Tibial artery (tissue), 4 donors: ENCODE measurements around the gene TOM1L1.

Source experiments
- DNase-seq, 2 donors: peaks; one replicate each; pipeline ENCODE4 v3.0.0-alpha.2; 2019
- H3K27ac ChIP-seq, 2 donors: fragments of 200-600 bp; sonication (generic) in 1 of 2; 1 replicate in 1 of 2; 2 replicates in 1 of 2; pipeline ENCODE4 v1.5.1; 2018 to 2019; ENCODE audit warnings: mild to moderate bottlenecking in 1 of 2
- H3K27me3 ChIP-seq, 2 donors: fragments of 200-600 bp; sonication (generic) in 1 of 2; one replicate each; pipeline versions ENCODE4 v1.5.1 to v1.6.0; 2016 to 2019
- H3K36me3 ChIP-seq, 3 donors: fragments of 200-600 bp; sonication (generic) in 2 of 3; one replicate each; pipeline ENCODE4 v1.5.1; 2016 to 2019; ENCODE audit warnings: mild to moderate bottlenecking in 2 of 3
- H3K4me1 ChIP-seq, 4 donors: fragments of 200-600 bp; sonication (generic) in 2 of 4; 1 replicate in 3 of 4; 2 replicates in 1 of 4; pipeline ENCODE4 v1.5.1; 2016 to 2019
- H3K4me3 ChIP-seq, 2 donors: fragments of 200-600 bp; sonication (generic) in 1 of 2; 1 replicate in 1 of 2; 2 replicates in 1 of 2; pipeline ENCODE4 v1.5.1; 2018 to 2019; ENCODE audit warnings: mild to moderate bottlenecking in 2 of 2
- H3K9me3 ChIP-seq, 3 donors: fragments of 200-600 bp; sonication (generic) in 1 of 3; one replicate each; pipeline ENCODE4 v1.5.1; 2016 to 2019
- CTCF ChIP-seq, 2 experiments: fragments of 200-600 bp in 1 of 2; fragments of 450-650 bp in 1 of 2; IDR thresholded peaks; one replicate each; pipeline ENCODE4 v1.5.1; 2017 to 2019; ENCODE audit warnings: antibody characterized with exemption in 2 of 2, mild to moderate bottlenecking in 1 of 2, moderate library complexity in 1 of 2
- intact Hi-C: fragments of 100-400 bp; cut with DNase I; formaldehyde crosslinking; loops from one replicate; pipeline ENCODE4 v1.15.0; 2023; ENCODE audit warnings: low total_unique reads

The TOM1L1 gene

GRCh38 chr17:54900457-54901229 is at the start of gene TOM1L1:
TSS of gene TOM1L1 (plus strand) at chr17:54900852. CDS start at chr17:54900866, 14 bp downstream.
- intact Hi-C loops = no loop called here
- DNase-seq = peak; percentile 47 to 86
- Histone ChIP-seq H3K27me3 (no peaks in the 10 kb centered on the region), H3K36me3 (peaks cover 0 to 1% (median 0%) of the 10 kb centered on the region in 3 donors), H3K4me3 (peak within 1 kb of the TSS; percentile 59 to 66), H3K4me1 (peaks cover 0 to 13% (median 8%) of the 10 kb centered on the region in 4 donors), H3K9me3 (no peaks in the 10 kb centered on the region), H3K27ac (peak within 1 kb of the TSS in 1 of 2 donors; percentile 66)
- no peak for TF ChIP-seq CTCF (IDR thresholded peaks at IDR 0.05)

GRCh38 chr17:54859187-54859586 is 41.5 kb upstream of the TOM1L1 start:
- Histone ChIP-seq H3K4me3 (no peak overlapping the region), H3K27ac (no peak overlapping the region), H3K27me3 (no peaks in the 10 kb centered on the region), H3K36me3 (no peaks in the 10 kb centered on the region), H3K4me1 (no peaks in the 10 kb centered on the region), H3K9me3 (no peaks in the 10 kb centered on the region)
- no peak for TF ChIP-seq CTCF (IDR thresholded peaks at IDR 0.05)
- no peak for DNase-seq
- intact Hi-C loops = no loop called here

- H3K9me3 ChIP-seq = no peaks in the 10 kb centered on the region
- no peaks in the 10 kb centered on the region for H3K4me1 ChIP-seq
- H3K4me3 ChIP-seq = no peak overlapping the region
- no peaks in the 10 kb centered on the region for H3K36me3 ChIP-seq
- intact Hi-C loops = no loop called here
- no peak for TF ChIP-seq CTCF (IDR thresholded peaks at IDR 0.05)
- no peak overlapping the region for H3K27ac ChIP-seq
- no peaks in the 10 kb centered on the region for H3K27me3 ChIP-seq
- no peak for DNase-seq
Observed at GRCh38 chr17:54860617-54861470, 39.8 kb upstream of the TOM1L1 start.

- Histone ChIP-seq H3K27ac (no peak overlapping the region), H3K27me3 (no peaks in the 10 kb centered on the region), H3K4me1 (no peaks in the 10 kb centered on the region), H3K4me3 (no peak overlapping the region), H3K36me3 (no peaks in the 10 kb centered on the region), H3K9me3 (no peaks in the 10 kb centered on the region)
- no peak for TF ChIP-seq CTCF (IDR thresholded peaks at IDR 0.05)
- intact Hi-C loops = no loop called here
- no peak for DNase-seq
Observed at GRCh38 chr17:54861471-54861983, 39.1 kb upstream of the TOM1L1 start.

- intact Hi-C loops = no loop called here
- H3K4me3 ChIP-seq = no peak overlapping the region
- no peak for DNase-seq
- no peaks in the 10 kb centered on the region for H3K27me3 ChIP-seq
- TF ChIP-seq CTCF (IDR thresholded peaks at IDR 0.05) = no peak
- H3K36me3 ChIP-seq = no peaks in the 10 kb centered on the region
- no peaks in the 10 kb centered on the region for H3K9me3 ChIP-seq
- no peaks in the 10 kb centered on the region for H3K4me1 ChIP-seq
- no peak overlapping the region for H3K27ac ChIP-seq
Observed at GRCh38 chr17:54863176-54863575, 37.5 kb upstream of the TOM1L1 start.
